NCI-H69 (cell line): ENCODE results near the gene CREB3.

Source experiments
- DNase-seq: peaks from one replicate; lab custom pipeline; 2025; lab: John Stamatoyannopoulos, UW

The CREB3 gene

GRCh38 chr9:35749515-35750255 is 17.2 kb downstream of the CREB3 start:
- DNase-seq = peak; percentile 49

GRCh38 chr9:35750256-35750531 is 17.7 kb downstream of the CREB3 start:
- no peak for DNase-seq

DNA sequence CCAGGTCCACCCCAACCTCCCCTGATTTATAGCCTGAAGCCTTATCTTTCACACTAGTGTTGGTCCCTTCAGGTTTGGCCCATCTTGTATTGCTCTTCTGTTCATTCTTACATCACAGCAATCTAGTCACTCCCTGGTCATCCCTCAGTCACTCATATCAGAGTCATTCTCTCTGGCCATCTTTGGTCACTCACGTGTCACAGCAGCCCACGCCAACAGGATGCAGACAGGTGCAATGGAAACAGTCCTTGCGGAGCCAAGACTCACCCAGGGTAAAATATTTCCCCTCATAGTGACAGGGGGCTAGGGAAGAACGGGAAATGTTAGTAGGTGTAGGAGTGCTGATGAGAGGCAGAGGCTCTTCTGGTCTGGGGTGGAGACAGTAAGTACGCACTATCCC is 21.0 kb downstream of the CREB3 start:
- no peak for DNase-seq

DNA sequence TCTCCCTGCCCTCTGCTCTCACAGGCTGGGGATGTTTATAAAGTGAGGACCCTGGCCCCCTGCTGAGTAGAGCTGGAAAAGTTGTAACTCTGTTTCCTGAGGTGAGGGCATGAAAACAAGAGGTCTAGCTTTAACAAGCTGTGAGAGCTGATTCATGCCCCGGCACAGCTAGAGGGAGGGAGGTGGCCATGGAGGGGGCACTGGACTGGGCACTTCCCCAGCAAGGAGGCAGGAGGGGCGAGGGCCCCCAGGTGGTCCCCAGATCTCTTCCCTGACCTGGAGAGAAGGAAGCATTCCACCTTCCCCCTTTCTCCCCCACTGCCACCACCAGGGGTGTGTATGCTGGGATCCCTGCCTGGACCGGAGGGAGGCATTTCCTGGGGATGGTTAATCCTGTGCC is 21.8 kb downstream of the CREB3 start, which contains the start of gene MSMP:
MSMP (minus strand) TSS at position 13 of the 400 bp plus-strand sequence. CDS start 147 bp downstream, outside the sequence.
- DNase-seq = no peak

DNA sequence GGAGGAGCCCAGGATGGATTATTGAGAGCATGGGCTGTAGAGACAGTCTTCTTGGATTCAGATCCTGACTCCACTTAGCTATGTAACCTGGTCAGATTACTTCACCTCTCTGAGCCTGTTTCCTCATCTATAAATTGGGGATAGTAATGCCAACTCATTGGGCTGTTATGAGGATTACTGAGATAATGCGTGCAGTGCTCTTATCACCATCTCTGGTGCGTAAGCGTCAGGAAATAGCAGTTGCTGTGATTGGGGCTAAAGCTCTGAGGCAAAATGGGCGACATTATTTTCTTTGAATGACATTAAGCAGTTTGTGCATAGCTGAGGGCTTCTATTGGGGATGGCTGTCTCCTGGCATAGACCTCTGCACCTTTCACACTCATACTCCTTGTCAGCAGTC is 22.6 kb downstream of the CREB3 start:
- DNase-seq = no peak

- DNase-seq = peak; percentile 89
These were observed 24.1 kb downstream of the CREB3 start for GRCh38 chr9:35756275-35757225.

- DNase-seq = peak; percentile 89
These were observed 24.9 kb downstream of the CREB3 start for GRCh38 chr9:35757226-35757891.

- no peak for DNase-seq
These were observed 25.4 kb downstream of the CREB3 start for GRCh38 chr9:35757892-35758275.

DNA sequence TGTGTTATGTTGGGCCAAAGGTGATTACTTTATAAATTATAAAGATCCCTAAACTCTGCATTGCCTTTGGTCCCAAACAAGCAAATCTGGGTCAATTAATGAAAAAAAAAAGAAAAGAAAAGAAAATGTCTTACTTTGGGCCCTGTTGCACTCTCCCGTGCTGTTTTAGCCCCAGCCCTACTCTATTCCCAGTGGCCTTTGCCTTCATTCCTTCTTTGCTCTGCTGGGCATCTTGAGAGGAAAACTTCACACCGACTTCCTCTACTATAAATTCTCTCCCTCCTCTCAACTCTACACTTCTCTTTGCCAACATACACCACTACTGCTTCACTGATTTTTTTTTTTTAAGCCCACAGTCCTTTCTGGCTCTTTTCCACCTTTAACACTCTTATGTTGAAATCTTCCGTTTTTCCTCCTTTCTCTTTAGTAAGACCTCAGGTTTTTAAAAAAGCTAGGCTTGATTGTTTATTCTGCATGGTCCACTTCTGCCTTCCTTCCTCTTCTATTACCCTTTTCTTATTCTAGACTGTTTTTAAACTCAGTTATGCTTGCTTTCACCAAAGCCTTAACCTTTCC is 26.1 kb downstream of the CREB3 start:
- DNase-seq = no peak

- DNase-seq = no peak
These were observed 27.3 kb downstream of the CREB3 start for GRCh38 chr9:35759795-35760194.

GRCh38 chr9:35760651-35761050 is 28.2 kb downstream of the CREB3 start:
- peak; percentile 77 for DNase-seq

DNA sequence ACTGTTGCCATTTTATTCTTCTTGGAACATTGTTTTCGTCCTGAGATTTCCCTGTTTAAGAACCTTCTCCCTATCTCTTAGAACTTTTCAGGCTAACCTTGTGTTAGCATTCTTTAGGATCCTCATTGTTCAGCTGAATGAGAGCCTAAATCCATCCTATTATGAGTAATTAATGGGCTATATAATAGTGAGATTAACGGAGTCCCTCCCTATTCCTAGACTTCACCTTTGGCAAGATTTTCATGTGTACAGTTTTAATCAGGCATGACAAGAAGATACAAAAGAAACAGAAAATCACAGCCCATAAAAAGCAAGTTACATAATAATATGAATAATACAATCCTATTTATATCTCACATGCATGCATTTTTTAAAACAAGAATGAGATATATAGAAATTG is 30.7 kb downstream of the CREB3 start:
- no peak for DNase-seq

- DNase-seq = no peak
These were observed 31.3 kb downstream of the CREB3 start for GRCh38 chr9:35763803-35764202.

GRCh38 chr9:35766997-35767396 is 34.5 kb downstream of the CREB3 start:
- no peak for DNase-seq

DNA sequence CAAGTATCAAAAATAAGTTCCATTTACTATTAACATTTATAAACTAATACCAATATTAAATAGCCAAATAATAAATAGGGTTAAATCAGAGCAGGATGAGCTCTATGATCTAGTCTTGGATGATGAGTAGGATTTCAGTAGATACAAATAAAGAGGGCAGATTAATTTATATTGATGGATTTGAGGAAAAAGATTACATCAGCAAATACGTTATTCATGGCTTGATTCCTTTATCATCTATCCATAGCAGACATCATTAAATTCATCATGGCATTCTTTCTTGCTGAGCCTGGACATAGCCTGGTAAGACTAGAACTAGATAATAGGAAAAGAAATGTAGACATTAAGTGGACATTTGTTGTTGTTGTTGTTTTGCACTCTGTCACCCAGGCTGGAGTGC is 35.0 kb downstream of the CREB3 start:
- DNase-seq = no peak

DNA sequence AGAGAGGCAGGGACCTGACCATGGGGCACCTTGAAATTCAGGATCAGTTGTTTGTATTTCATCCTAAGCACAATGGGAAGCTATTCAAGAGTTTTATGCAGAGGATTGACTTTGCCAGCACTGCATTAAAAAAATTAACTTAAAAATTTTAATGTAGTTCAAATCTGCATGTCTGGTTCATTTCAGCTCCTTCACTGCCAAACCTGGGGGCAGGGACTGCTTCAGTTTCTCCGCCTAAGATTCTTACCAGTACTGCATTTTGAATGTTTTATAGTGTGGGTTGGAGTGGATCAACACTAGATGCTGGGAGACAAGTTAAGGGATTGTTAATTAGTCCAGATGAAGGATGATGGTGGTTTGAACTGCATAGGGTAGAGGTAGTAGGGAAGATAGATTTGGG is 37.3 kb downstream of the CREB3 start:
- no peak for DNase-seq

DNA sequence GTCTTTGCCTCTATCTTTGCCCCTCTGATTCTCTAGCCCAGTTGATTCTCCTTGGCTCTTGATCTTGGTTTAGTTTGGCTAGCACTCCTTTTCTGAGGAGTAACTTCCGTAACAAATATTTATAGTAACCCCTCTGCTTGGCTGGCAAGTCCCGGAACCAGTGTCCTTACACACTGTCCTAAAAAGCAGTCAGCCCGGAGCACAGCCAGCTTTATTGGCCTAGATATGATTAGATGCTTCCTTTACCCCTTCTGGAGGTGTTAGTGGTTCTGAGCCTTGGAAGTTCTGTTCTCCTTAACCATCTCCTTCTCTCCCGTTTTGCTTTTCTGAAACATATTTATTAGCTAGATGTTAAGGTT is 38.6 kb downstream of the CREB3 start:
- peak; percentile 43 for DNase-seq

DNA sequence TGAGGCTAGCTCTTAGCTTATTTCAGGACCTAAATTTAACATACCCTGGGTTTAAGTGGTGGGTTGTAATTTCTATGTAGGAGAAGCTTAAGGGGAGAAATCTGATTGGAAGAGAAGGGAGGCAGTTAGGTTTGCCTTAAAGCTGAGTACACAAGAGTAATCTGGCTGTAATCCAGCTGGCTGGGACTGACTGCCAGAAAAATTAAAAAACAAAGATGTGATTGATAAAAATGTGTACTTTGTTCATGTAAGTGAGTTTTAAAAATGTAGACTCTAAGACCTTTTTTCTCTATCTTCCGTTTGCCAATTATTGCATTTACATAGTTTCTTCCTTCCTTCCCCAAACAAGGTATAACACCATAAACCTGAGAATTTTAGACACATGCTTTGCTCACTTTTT is 39.1 kb downstream of the CREB3 start:
- DNase-seq = peak; percentile 93

GRCh38 chr9:35771943-35772342 is 39.5 kb downstream of the CREB3 start:
- DNase-seq = peak; percentile 85

DNA sequence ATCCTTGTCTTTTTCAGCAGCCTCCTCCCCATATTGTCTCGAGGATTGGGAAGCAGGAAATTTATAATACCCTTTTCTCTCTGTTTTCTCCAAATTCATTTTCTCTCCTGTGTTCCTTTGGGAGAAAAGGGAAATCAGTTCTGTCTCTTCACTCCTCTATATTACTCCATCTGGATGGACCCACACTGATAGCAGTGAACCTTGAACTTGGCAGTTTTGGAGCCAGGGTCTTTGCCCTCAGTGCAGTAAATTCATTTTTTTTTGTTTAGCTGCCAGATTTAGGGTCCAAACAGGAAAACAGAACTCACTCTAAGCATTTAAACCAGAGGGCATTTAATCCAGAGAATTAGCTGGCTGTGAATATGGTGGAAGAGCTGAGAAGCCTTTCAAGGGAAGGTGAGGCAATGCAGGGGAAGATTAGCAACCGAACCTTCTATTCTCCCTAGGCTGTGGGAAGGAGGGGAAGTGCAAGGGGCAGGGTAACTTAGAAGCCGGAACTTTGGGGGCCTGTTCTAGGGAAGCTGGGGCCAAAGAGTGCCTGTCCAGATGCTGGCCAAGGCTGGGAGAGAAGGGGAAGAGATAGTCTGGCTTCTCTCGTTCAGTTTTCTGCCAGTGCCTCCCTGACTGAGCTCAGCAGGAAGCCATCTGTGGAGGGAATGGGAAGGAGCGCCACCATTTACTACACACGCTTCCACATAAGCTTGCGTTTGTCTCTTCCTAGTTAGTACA is 42.6 kb downstream of the CREB3 start:
- DNase-seq = peak; percentile 88

DNA sequence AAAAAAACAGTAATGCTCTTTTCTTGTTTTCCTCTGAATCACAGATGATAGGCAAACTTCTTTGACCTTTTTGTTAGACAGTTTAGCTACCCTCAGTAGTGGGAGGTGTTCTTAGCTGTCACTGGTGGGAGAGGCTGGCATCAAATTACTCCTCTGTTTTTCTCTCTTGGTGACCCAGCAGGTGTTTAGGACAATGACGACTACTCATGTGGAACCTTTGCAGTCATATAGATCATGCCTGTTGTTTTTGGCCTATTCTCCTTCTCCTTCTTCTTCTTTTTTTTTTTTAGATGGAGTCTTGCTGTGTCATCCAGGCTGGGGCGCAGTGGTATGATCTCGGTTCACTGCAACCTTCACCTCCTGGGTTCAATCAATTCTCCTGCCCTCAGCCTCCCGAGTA is 43.6 kb downstream of the CREB3 start:
- DNase-seq = peak; percentile 95

DNA sequence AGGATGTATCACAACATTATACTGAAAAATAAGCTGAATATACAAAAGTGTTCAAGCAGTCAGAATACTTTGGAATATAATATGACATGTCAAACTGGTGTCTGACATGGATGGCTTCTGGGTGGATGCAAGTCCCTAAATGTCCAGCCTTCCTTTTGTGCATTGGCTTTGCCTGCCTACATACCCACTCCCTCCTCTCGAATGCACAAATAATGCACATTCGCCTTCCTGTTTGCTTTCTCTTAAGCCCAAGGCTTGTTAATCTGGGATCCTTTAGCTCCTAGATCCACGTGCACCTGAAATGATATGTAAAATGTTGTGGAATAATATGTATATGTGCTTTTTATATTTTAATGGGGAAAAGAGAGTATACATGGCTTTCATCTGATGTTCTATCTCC is 46.0 kb downstream of the CREB3 start:
- no peak for DNase-seq
